Endothelial cell (in vitro differentiated cells): ENCODE results near the gene ZNF750. TPM values are rescaled to one million over a fixed set of nuclear protein-coding genes. Genes with fewer than 3 reads are reported as not detected.

Experiments
- DNase-seq: peaks from one replicate; pipeline ENCODE4 v3.0.0; 2021; ENCODE audit warnings: low spot score
- H3K27ac Mint-ChIP-seq: one replicate; pipeline ENCODE4 v1.8.0; 2021; ENCODE audit warnings: mixed read lengths, inconsistent platforms; ENCODE audit not compliant: unreplicated experiment
- H3K27me3 Mint-ChIP-seq: one replicate; pipeline ENCODE4 v1.8.0; 2021; ENCODE audit warnings: mild to moderate bottlenecking, moderate library complexity, mixed read lengths, inconsistent platforms; ENCODE audit not compliant: unreplicated experiment
- H3K36me3 Mint-ChIP-seq: one replicate; pipeline ENCODE4 v1.8.0; 2021; ENCODE audit warnings: mild to moderate bottlenecking, low read depth, mixed read lengths, inconsistent platforms; ENCODE audit not compliant: unreplicated experiment
- H3K4me1 Mint-ChIP-seq: one replicate; pipeline ENCODE4 v1.8.0; 2021; ENCODE audit warnings: mild to moderate bottlenecking, mixed read lengths, inconsistent platforms; ENCODE audit not compliant: unreplicated experiment
- H3K4me3 Mint-ChIP-seq: one replicate; pipeline ENCODE4 v1.8.0; 2021; ENCODE audit warnings: mild to moderate bottlenecking, mixed read lengths, inconsistent platforms; ENCODE audit not compliant: unreplicated experiment
- H3K9me3 Mint-ChIP-seq: one replicate; pipeline ENCODE4 v1.8.0; 2021; ENCODE audit warnings: mixed read lengths, inconsistent platforms; ENCODE audit not compliant: unreplicated experiment
- CTCF ChIP-seq: fragments of 200-600 bp; sonication (generic); IDR thresholded peaks from one replicate; pipeline ENCODE4 v1.5.0; 2021; ENCODE audit warnings: antibody characterized with exemption; ENCODE audit not compliant: unreplicated experiment
- total RNA-seq: library from RNA; stranded (reverse); fragmentation: NEBNext Ultra II Directional; extraction: Animal tissue kit (Norgen Biotek cat#: 25700); gene quantifications from one replicate; pipeline ENCODE4 v1.2.1, GENCODE V29; 2021; ENCODE audit not compliant: unreplicated experiment

Gene ZNF750
- total RNA-seq, 1 donor from 2014 or later: 0.31 TPM

- peaks cover 4% of the 10 kb centered on the region for H3K27me3 Mint-ChIP-seq
- H3K27ac Mint-ChIP-seq: peak overlapping the region; percentile 84
- no peak for TF ChIP-seq CTCF
- DNase-seq: no peak
- no peak overlapping the region for H3K4me3 Mint-ChIP-seq
- H3K36me3 Mint-ChIP-seq: peaks cover 13% of the 10 kb centered on the region
- H3K9me3 Mint-ChIP-seq: no peaks in the 10 kb centered on the region
- peaks cover 21% of the 10 kb centered on the region for H3K4me1 Mint-ChIP-seq
Measured at GRCh38 chr17:82859431-82860403, 19.9 kb upstream of the ZNF750 start.

DNA sequence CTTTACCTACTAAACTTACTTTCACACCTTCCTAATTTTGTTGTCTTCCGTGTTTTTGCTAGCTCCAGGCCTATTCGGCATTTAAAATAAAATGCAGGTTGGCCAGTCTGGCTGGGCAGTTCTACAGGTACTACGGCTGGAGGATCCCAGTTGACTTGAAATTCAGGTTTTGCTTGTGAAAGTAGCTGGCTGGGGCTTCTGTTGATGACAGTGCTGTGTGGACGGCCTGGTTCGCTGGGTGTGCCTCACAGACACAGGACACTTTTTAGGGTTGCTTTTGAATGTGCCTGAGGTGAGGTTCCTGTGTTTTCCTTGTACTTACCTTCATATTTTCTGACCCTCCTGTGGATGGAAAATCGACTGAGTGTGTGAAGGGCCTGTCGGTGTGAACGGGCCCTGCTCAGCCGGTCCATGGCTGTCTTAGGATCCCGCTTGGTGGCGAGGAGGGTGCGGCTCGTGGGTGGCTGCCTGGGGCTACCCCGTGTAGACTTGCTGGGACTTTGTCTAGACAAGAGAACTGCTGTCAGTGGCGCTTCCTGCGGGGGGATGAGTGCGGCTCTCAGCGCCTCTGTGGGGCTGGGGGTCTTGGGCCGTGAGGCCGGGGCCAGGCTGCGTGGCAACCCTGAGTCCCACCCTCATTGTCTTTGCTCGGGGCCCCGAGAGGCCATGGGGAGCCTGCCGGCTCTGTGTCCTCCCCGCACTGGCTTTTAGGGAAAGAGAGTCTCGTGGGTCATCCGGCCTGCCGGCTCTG, 18.7 kb upstream of the ZNF750 start:
- Mint-ChIP-seq H3K36me3 (peaks cover 13% of the 10 kb centered on the region), H3K27me3 (peaks cover 4% of the 10 kb centered on the region), H3K27ac (no peak overlapping the region), H3K4me3 (no peak overlapping the region), H3K4me1 (peaks cover 22% of the 10 kb centered on the region), H3K9me3 (no peaks in the 10 kb centered on the region)
- no peak for DNase-seq
- no peak for TF ChIP-seq CTCF

- Mint-ChIP-seq H3K27ac (no peak overlapping the region), H3K9me3 (no peaks in the 10 kb centered on the region), H3K4me3 (no peak overlapping the region), H3K36me3 (peaks cover 13% of the 10 kb centered on the region), H3K27me3 (peaks cover 2% of the 10 kb centered on the region), H3K4me1 (peaks cover 22% of the 10 kb centered on the region)
- no peak for DNase-seq
- no peak for TF ChIP-seq CTCF
Measured at GRCh38 chr17:82856361-82856760, 16.5 kb upstream of the ZNF750 start.

DNA sequence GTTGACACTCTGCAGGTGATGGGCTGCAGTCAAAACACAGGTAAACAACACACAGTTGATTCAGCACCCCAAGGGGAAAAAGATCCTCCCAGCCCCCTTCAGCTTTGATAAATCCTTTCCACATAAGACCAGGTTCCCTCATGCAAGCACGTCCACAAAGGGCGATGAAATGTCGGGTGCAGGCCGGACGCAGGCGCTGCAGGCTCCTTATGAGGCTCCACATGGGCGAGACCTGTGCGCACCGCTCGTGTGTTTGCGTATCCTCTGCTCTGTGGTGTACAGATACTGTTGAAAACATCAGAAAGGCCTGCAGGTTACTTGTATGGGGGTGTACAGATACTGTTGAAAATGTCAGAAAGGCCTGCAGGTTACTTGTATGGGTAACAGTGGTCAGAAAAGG, 14.4 kb upstream of the ZNF750 start:
- Mint-ChIP-seq H3K36me3 (peaks cover 20% of the 10 kb centered on the region), H3K9me3 (no peaks in the 10 kb centered on the region), H3K4me1 (peaks cover 19% of the 10 kb centered on the region), H3K27me3 (peaks cover 2% of the 10 kb centered on the region), H3K27ac (no peak overlapping the region), H3K4me3 (peak overlapping the region; percentile 34)
- TF ChIP-seq CTCF: no peak
- DNase-seq: no peak

GRCh38 chr17:82851381-82851780, 11.6 kb upstream of the ZNF750 start:
- peaks cover 3% of the 10 kb centered on the region for H3K27me3 Mint-ChIP-seq
- no peak for TF ChIP-seq CTCF
- no peak overlapping the region for H3K27ac Mint-ChIP-seq
- peaks cover 20% of the 10 kb centered on the region for H3K36me3 Mint-ChIP-seq
- no peak overlapping the region for H3K4me3 Mint-ChIP-seq
- no peaks in the 10 kb centered on the region for H3K9me3 Mint-ChIP-seq
- H3K4me1 Mint-ChIP-seq: peaks cover 21% of the 10 kb centered on the region
- DNase-seq: no peak
